SU-DHL-6 (cell line): ENCODE measurements around the gene MYT1.

Experiments
- H2AFZ ChIP-seq: fragments of 200-600 bp; sonication (generic); 2 replicates; pipeline ENCODE4 v1.6.1; 2014; ENCODE audit warnings: low read depth, mild to moderate bottlenecking, moderate library complexity, mixed read lengths, antibody characterized with exemption, low read length; ENCODE audit not compliant: severe bottlenecking
- H3F3A ChIP-seq: fragments of 200-600 bp; shearing (Covaris generic); 2 replicates; pipeline ENCODE4 v1.6.0; 2016; ENCODE audit warnings: antibody characterized with exemption, mild to moderate bottlenecking; ENCODE audit not compliant: insufficient read depth
- H3K27ac ChIP-seq: fragments of 200-600 bp; sonication (generic); 2 replicates; pipeline ENCODE4 v1.5.1; 2016; ENCODE audit warnings: low read depth, mild to moderate bottlenecking, low read length, moderate library complexity, mixed read lengths
- H3K27me3 ChIP-seq: fragments of 200-600 bp; sonication (generic), shearing (Covaris generic); 2 replicates; pipeline ENCODE4 v1.6.0; 2014; ENCODE audit warnings: mild to moderate bottlenecking, low read length
- H3K36me3 ChIP-seq: fragments of 200-600 bp; sonication (generic); 2 replicates; pipeline ENCODE4 v1.6.1; 2014; ENCODE audit warnings: mild to moderate bottlenecking, low read length, mixed read lengths
- H3K4me2 ChIP-seq: fragments of 300-600, 200-600 bp; shearing (Covaris generic), sonication (generic); 2 replicates; pipeline ENCODE4 v1.6.0; 2014; ENCODE audit warnings: low read length, low read depth, mild to moderate bottlenecking; ENCODE audit not compliant: poor library complexity, severe bottlenecking
- H3K4me3 ChIP-seq: fragments of 200-600 bp; sonication (generic); 2 replicates; pipeline ENCODE4 v1.5.1; 2014; ENCODE audit warnings: antibody characterized with exemption, low read length, mild to moderate bottlenecking, mixed read lengths; ENCODE audit not compliant: insufficient read depth, poor library complexity, severe bottlenecking
- H3K79me2 ChIP-seq: fragments of 200-600 bp; sonication (generic); 2 replicates; pipeline ENCODE4 v1.6.1; 2014; ENCODE audit warnings: mild to moderate bottlenecking, low read length, moderate library complexity; ENCODE audit not compliant: insufficient read depth
- H3K9ac ChIP-seq: fragments of 200-600 bp; sonication (generic); 2 replicates; pipeline ENCODE4 v1.7.0; 2014; ENCODE audit warnings: mild to moderate bottlenecking, low read length
- H3K9me2 ChIP-seq: fragments of 200-600 bp; sonication (generic); replicated peaks from 2 replicates; pipeline ENCODE4 v1.6.1; 2014; ENCODE audit warnings: low read length; ENCODE audit not compliant: insufficient read depth
- H3K9me3 ChIP-seq: fragments of 200-600 bp; sonication (generic); 2 replicates; pipeline ENCODE4 v1.6.1; 2014; ENCODE audit warnings: low read length, mixed read lengths; ENCODE audit not compliant: insufficient read depth
- H4K20me1 ChIP-seq: fragments of 200-600 bp; sonication (generic); 2 replicates; pipeline ENCODE4 v1.6.1; 2014; ENCODE audit warnings: low read depth, mild to moderate bottlenecking, antibody characterized with exemption, low read length, moderate library complexity, mixed read lengths
- CTCF ChIP-seq: fragments of 200-600 bp; sonication (generic); IDR thresholded peaks from one replicate; pipeline ENCODE4 v1.5.1; 2017; ENCODE audit warnings: antibody characterized with exemption, mild to moderate bottlenecking, low read length, moderate library complexity; ENCODE audit not compliant: insufficient read depth, poor library complexity, severe bottlenecking
- EZH2phosphoT487 ChIP-seq: fragments of 200-600 bp; sonication (generic), shearing (Covaris generic); conservative IDR thresholded peaks from 2 replicates; pipeline ENCODE4 v1.6.1; 2018; ENCODE audit warnings: mild to moderate bottlenecking, antibody characterized with exemption, low read length, moderate library complexity, mixed read lengths

MYT1 gene

GRCh38 chr20:64154590-64155257 is 9.5 kb upstream of the MYT1 start:
- H3K36me3 ChIP-seq: no peaks in the 10 kb centered on the region
- no peaks in the 10 kb centered on the region for H3K27me3 ChIP-seq
- TF ChIP-seq EZH2phosphoT487: no peak
- TF ChIP-seq CTCF: no peak

GRCh38 chr20:64155258-64156135 is 8.8 kb upstream of the MYT1 start:
- Histone ChIP-seq H3K4me3 (no peak overlapping the region), H3K9ac (no peak overlapping the region), H3K79me2 (no peaks in the 10 kb centered on the region), H3K4me2 (no peak overlapping the region), H2AFZ (no peak overlapping the region), H3K27ac (no peak overlapping the region), H3K36me3 (no peaks in the 10 kb centered on the region), H4K20me1 (no peaks in the 10 kb centered on the region), H3F3A (no peaks in the 10 kb centered on the region), H3K27me3 (no peaks in the 10 kb centered on the region), H3K9me2 (no peaks in the 10 kb centered on the region), H3K9me3 (no peaks in the 10 kb centered on the region)
- no peak for TF ChIP-seq CTCF
- no peak for TF ChIP-seq EZH2phosphoT487

More at GRCh38 chr20:64154590-64155257, 9.5 kb upstream of the MYT1 start:
- Histone ChIP-seq H3K4me2 (no peak overlapping the region), H3K9ac (no peak overlapping the region), H4K20me1 (no peaks in the 10 kb centered on the region), H3K9me3 (no peaks in the 10 kb centered on the region; the same call in 1 of the 2 replicates), H2AFZ (no peak overlapping the region), H3F3A (no peaks in the 10 kb centered on the region), H3K4me3 (no peak overlapping the region), H3K79me2 (no peaks in the 10 kb centered on the region), H3K27ac (no peak overlapping the region), H3K9me2 (no peaks in the 10 kb centered on the region)

GRCh38 chr20:64156136-64156885 is 7.9 kb upstream of the MYT1 start:
- H3K27ac ChIP-seq: no peak overlapping the region
- H3K36me3 ChIP-seq: no peaks in the 10 kb centered on the region
- no peaks in the 10 kb centered on the region for H3F3A ChIP-seq
- H3K27me3 ChIP-seq: no peaks in the 10 kb centered on the region
- H3K9me3 ChIP-seq: no peaks in the 10 kb centered on the region
- no peak for TF ChIP-seq CTCF
- no peak overlapping the region for H2AFZ ChIP-seq
- no peaks in the 10 kb centered on the region for H4K20me1 ChIP-seq
- no peak overlapping the region for H3K9ac ChIP-seq
- no peak overlapping the region for H3K4me2 ChIP-seq
- no peaks in the 10 kb centered on the region for H3K79me2 ChIP-seq
- no peaks in the 10 kb centered on the region for H3K9me2 ChIP-seq
- no peak overlapping the region for H3K4me3 ChIP-seq
